HepG2 (cell line): ENCODE results near the gene ARL14EPL. TPM values are rescaled to one million over a fixed set of nuclear protein-coding genes. Genes with fewer than 3 reads are reported as not detected.

Experiments used
- HDAC2 ChIP-seq: sonication (generic); formaldehyde crosslinking; IDR thresholded peaks from 2 replicates; pipeline ENCODE4 v1.4.0; 2020; ENCODE audit warnings: missing genetic modification reagents
- RAD51 ChIP-seq: fragments of 450-650 bp; IDR thresholded peaks from 2 replicates; pipeline ENCODE4 v1.6.1; 2016; ENCODE audit warnings: borderline replicate concordance
- RXRB ChIP-seq: IDR thresholded peaks from 2 replicates; pipeline ENCODE4 v1.6.1; 2016; ENCODE audit warnings: borderline replicate concordance, missing genetic modification reagents, missing compliant biosample characterization
- ZMAT3 ChIP-seq: sonication (generic); formaldehyde crosslinking; conservative IDR thresholded peaks from 2 replicates; pipeline ENCODE4 v1.7.0; 2021; ENCODE audit warnings: missing genetic modification reagents
- ZNF326 ChIP-seq: sonication (generic); formaldehyde crosslinking; IDR thresholded peaks from 2 replicates; pipeline ENCODE4 v1.4.0; 2020; ENCODE audit warnings: missing genetic modification reagents, borderline replicate concordance
- ZSCAN25 ChIP-seq: sonication (generic); formaldehyde crosslinking; IDR thresholded peaks from 2 replicates; pipeline ENCODE4 v1.8.0; 2022; ENCODE audit warnings: mild to moderate bottlenecking, missing genetic modification reagents
- polyA plus RNA-seq, 8 experiments: library from polyadenylated mRNA; depleted of rRNA in 3 of 8; stranded (reverse) in 7 of 8; unstranded in 1 of 8; fragments of >200 nt; fragmentation: Illumina TruSeq in 4 of 8; extraction: Trizol in 4 of 8; gene quantifications; 2 replicates each; pipeline versions ENCODE4 v1.2.1 to v1.2.3, GENCODE V29; 2011 to 2016; ENCODE audit warnings: low read depth in 4 of 8, missing spikeins in 1 of 8, mixed read lengths in 1 of 8; ENCODE audit not compliant: insufficient read depth in 1 of 8
- total RNA-seq, 5 experiments: library from RNA; depleted of rRNA; stranded (reverse); fragments of >200 nt; fragmentation: Illumina TruSeq; extraction: Trizol; gene quantifications; 2 replicates each; pipeline ENCODE4 v1.2.3, GENCODE V29; 2016; ENCODE audit warnings: low read depth in 1 of 5
- TF ChIP-seq, protein P1 (sequence below): sonication (generic); formaldehyde crosslinking; IDR thresholded peaks from 2 replicates; pipeline ENCODE4 v1.5.1; 2020; ENCODE audit warnings: mild to moderate bottlenecking, missing genetic modification reagents
- TF ChIP-seq, protein P2 (sequence below): sonication (generic); formaldehyde crosslinking; IDR thresholded peaks from 2 replicates; pipeline ENCODE4 v1.4.0; 2020; ENCODE audit warnings: missing genetic modification reagents
- TF ChIP-seq, protein P3 (sequence below): sonication (generic); formaldehyde crosslinking; IDR thresholded peaks from 2 replicates; pipeline ENCODE4 v1.5.0; 2020; ENCODE audit warnings: mild to moderate bottlenecking, missing genetic modification reagents
- TF ChIP-seq, protein P4 (sequence below), 2 experiments: IDR thresholded peaks; 2 replicates each; pipeline ENCODE4 v1.6.1; 2011 to 2012; ENCODE audit warnings: low read length in 2 of 2, borderline replicate concordance in 1 of 2, low read depth in 1 of 2, mild to moderate bottlenecking in 1 of 2, moderate library complexity in 1 of 2
- TF ChIP-seq, protein P5 (sequence below): sonication (generic); formaldehyde crosslinking; IDR thresholded peaks from 2 replicates; pipeline ENCODE4 v1.4.0; 2020; ENCODE audit warnings: missing genetic modification reagents

The ARL14EPL gene
- total and polyA plus RNA-seq, 2 of the 13 experiments (the other 11 are each of a cell fraction or from before 2014, with no cell fraction given): not detected

DNA sequence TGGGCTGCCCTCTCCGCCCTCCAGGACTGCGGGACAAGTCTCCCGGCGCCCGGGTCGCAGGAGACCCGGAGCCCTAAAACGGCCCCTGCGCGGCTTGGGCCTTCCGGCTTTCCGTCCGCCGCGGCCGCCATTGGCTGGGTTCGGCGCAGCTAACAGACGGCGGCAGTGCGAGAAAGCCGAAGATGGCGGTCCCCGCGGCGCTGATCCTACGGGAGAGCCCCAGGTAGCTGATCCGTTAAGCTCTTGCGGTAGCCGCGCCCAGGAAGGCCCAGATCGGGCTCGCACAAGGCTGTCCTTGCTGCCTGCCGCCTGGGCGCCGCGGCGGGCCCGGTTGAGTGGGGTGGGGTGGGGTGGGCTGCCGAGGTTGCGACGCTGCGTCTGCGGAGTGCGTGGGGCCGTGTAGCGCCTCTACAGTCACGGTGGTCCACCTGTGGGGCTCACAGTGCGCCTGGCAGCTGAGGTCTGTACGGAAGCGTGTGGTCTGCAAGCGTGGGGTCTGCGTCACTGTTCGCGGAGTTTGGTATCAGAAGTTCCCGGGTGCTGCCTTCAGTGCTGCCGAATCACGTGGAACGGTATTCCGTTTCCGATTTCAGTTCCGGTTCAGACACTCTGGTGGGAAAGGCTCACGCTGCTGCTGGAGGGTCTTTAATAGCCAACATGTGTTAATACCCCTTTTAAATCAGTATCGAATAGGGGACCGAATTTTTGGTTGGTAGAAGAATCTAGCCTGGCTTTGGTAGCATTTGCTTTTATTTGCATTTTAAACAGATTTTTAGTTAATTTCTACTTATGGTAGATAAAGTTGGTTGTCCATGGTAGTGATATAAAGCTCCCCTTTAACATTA lies 52.8 kb downstream of the ARL14EPL start, which contains the start of gene COMMD10 (continued):
- TF ChIP-seq, protein P1, sequence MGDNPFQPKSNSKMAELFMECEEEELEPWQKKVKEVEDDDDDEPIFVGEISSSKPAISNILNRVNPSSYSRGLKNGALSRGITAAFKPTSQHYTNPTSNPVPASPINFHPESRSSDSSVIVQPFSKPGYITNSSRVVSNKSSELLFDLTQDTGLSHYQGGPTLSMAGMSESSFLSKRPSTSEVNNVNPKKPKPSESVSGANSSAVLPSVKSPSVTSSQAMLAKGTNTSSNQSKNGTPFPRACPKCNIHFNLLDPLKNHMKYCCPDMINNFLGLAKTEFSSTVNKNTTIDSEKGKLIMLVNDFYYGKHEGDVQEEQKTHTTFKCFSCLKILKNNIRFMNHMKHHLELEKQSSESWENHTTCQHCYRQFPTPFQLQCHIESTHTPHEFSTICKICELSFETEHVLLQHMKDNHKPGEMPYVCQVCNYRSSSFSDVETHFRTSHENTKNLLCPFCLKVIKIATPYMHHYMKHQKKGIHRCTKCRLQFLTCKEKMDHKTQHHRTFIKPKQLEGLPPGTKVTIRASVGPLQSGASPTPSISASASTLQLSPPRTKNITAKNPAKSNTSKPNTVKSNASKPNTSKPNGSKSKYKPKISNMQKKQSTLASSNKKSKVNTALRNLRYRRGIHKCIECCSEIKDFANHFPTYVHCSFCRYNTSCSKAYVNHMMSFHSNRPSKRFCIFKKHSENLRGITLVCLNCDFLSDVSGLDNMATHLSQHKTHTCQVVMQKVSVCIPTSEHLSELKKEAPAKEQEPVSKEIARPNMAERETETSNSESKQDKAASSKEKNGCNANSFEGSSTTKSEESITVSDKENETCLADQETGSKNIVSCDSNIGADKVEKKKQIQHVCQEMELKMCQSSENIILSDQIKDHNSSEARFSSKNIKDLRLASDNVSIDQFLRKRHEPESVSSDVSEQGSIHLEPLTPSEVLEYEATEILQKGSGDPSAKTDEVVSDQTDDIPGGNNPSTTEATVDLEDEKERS: 0 out of 2 replicates have a peak, but pooled peaks have one; percentile 55
- TF ChIP-seq ZNF326 (CRISPR knock-in tag) (no peak), ZMAT3 (CRISPR knock-in tag) (peak; percentile 64), RAD51 (no peak), RXRB (CRISPR knock-in tag) (peak; percentile 26; the same call in 1 of the 2 replicates), HDAC2 (0 out of 2 replicates have a peak, but pooled peaks have one; percentile 27), ZSCAN25 (peak; percentile 28; the same call in 1 of the 2 replicates)
- TF ChIP-seq, protein P2, sequence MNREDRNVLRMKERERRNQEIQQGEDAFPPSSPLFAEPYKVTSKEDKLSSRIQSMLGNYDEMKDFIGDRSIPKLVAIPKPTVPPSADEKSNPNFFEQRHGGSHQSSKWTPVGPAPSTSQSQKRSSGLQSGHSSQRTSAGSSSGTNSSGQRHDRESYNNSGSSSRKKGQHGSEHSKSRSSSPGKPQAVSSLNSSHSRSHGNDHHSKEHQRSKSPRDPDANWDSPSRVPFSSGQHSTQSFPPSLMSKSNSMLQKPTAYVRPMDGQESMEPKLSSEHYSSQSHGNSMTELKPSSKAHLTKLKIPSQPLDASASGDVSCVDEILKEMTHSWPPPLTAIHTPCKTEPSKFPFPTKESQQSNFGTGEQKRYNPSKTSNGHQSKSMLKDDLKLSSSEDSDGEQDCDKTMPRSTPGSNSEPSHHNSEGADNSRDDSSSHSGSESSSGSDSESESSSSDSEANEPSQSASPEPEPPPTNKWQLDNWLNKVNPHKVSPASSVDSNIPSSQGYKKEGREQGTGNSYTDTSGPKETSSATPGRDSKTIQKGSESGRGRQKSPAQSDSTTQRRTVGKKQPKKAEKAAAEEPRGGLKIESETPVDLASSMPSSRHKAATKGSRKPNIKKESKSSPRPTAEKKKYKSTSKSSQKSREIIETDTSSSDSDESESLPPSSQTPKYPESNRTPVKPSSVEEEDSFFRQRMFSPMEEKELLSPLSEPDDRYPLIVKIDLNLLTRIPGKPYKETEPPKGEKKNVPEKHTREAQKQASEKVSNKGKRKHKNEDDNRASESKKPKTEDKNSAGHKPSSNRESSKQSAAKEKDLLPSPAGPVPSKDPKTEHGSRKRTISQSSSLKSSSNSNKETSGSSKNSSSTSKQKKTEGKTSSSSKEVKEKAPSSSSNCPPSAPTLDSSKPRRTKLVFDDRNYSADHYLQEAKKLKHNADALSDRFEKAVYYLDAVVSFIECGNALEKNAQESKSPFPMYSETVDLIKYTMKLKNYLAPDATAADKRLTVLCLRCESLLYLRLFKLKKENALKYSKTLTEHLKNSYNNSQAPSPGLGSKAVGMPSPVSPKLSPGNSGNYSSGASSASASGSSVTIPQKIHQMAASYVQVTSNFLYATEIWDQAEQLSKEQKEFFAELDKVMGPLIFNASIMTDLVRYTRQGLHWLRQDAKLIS (CRISPR knock-in tag): no peak
- TF ChIP-seq, protein P3, sequence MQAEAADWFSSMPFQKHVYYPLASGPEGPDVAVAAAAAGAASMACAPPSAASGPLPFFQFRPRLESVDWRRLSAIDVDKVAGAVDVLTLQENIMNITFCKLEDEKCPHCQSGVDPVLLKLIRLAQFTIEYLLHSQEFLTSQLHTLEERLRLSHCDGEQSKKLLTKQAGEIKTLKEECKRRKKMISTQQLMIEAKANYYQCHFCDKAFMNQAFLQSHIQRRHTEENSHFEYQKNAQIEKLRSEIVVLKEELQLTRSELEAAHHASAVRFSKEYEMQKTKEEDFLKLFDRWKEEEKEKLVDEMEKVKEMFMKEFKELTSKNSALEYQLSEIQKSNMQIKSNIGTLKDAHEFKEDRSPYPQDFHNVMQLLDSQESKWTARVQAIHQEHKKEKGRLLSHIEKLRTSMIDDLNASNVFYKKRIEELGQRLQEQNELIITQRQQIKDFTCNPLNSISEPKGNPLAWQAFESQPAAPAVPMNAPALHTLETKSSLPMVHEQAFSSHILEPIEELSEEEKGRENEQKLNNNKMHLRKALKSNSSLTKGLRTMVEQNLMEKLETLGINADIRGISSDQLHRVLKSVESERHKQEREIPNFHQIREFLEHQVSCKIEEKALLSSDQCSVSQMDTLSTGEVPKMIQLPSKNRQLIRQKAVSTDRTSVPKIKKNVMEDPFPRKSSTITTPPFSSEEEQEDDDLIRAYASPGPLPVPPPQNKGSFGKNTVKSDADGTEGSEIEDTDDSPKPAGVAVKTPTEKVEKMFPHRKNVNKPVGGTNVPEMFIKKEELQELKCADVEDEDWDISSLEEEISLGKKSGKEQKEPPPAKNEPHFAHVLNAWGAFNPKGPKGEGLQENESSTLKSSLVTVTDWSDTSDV (CRISPR knock-in tag): peak; percentile 90
- TF ChIP-seq, protein P4, sequence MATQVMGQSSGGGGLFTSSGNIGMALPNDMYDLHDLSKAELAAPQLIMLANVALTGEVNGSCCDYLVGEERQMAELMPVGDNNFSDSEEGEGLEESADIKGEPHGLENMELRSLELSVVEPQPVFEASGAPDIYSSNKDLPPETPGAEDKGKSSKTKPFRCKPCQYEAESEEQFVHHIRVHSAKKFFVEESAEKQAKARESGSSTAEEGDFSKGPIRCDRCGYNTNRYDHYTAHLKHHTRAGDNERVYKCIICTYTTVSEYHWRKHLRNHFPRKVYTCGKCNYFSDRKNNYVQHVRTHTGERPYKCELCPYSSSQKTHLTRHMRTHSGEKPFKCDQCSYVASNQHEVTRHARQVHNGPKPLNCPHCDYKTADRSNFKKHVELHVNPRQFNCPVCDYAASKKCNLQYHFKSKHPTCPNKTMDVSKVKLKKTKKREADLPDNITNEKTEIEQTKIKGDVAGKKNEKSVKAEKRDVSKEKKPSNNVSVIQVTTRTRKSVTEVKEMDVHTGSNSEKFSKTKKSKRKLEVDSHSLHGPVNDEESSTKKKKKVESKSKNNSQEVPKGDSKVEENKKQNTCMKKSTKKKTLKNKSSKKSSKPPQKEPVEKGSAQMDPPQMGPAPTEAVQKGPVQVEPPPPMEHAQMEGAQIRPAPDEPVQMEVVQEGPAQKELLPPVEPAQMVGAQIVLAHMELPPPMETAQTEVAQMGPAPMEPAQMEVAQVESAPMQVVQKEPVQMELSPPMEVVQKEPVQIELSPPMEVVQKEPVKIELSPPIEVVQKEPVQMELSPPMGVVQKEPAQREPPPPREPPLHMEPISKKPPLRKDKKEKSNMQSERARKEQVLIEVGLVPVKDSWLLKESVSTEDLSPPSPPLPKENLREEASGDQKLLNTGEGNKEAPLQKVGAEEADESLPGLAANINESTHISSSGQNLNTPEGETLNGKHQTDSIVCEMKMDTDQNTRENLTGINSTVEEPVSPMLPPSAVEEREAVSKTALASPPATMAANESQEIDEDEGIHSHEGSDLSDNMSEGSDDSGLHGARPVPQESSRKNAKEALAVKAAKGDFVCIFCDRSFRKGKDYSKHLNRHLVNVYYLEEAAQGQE (IDR thresholded peaks at IDR 0.05; ENCODE audit: borderline replicate concordance in 1 of 2, low read depth in 1 of 2, low read length in 2 of 2): peak in 1 of 2 experiments; percentile 50; a peak in 1 of 4 replicates
- TF ChIP-seq, protein P5, sequence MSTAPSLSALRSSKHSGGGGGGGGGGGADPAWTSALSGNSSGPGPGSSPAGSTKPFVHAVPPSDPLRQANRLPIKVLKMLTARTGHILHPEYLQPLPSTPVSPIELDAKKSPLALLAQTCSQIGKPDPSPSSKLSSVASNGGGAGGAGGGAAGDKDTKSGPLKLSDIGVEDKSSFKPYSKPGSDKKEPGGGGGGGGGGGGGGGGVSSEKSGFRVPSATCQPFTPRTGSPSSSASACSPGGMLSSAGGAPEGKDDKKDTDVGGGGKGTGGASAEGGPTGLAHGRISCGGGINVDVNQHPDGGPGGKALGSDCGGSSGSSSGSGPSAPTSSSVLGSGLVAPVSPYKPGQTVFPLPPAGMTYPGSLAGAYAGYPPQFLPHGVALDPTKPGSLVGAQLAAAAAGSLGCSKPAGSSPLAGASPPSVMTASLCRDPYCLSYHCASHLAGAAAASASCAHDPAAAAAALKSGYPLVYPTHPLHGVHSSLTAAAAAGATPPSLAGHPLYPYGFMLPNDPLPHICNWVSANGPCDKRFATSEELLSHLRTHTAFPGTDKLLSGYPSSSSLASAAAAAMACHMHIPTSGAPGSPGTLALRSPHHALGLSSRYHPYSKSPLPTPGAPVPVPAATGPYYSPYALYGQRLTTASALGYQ (CRISPR knock-in tag): peak; percentile 40; the same call in 1 of the 2 replicates
